ENCODE results near the gene XXYLT1.
"Not testable (repeated sequence)": the region's sequence is repeated elsewhere in the genome, so short reads cannot be mapped to it uniquely, and the experiment has no call there.

Gene XXYLT1

DNA sequence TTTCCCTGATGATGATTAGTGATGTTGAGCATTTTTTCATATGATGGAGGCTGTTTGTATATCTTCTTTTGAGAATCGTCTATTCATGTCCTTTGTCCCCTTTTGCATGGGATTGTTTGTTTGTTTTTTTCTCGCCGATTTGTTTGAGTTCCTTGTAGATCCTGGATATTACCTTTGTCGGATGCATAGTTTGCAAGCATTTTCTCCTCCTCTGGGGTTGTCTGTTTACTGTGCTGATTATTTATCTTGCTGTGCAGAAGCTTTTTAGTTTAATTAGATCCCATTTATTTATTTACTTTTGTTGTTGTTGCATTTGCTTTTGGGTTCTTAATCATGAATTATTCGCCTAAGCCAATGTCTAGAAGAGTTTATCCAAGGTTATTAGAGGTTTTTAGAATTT, 232.8 kb downstream of the XXYLT1 start:
- no peak for DNase-seq

DNA sequence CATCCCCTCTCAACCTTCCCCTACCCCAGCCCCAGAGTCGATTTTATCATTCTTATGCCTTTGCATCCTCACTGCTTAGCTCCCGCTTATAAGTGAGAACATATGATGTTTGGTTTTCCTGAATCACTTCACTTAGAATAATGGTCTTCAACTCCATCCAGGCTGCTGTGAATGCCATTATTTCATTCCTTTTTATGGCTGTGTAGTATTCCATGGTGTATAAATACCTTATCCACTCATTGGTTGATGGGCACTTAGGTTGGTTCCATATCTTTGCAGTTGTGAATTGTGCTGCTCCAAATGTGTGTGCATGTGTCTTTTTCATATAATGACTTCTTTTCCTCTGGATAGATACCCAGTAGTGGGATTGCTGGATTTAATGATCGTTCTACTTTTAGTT, 233.4 kb downstream of the XXYLT1 start:
- not testable (repeated sequence) for DNase-seq

DNA sequence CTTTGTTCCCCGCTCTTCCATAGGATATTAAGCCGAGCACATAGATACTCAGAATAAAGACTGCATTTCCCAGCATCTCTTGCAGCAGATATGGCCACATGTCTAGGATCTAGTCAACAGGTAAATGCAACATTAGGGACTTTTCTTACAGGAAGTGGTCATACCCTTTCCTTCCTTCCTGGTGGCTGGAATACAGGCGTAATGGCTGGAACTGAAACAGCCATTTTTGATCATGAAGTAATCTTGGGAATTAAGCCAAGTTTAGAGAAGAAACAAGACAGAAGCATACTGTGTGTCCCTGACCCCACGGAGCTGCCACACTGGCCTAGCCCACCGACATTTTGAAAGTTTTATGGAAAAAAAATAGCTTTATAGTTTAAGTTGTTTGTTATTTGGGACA, 234.0 kb downstream of the XXYLT1 start:
- DNase-seq = no peak

DNA sequence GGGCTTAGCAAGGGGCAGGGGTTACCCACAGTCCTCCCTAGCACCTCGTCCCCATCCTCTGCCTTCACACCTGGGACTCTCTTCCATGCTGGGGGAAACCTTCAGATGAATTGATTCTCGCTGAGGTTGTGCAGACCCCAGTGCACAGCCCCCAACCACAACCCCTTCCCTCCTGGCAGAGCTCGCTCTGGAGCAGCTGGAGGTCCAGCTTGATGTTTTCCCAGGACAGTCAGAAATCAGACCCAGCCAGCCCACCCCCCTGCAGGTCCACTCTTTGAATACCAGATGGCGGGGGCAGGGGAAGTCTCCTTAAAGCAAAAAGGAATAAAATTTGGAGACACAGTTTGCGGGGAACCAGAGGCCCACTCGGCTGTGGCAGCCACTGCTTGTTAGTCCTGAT, 234.4 kb downstream of the XXYLT1 start:
- DNase-seq = no peak

DNA sequence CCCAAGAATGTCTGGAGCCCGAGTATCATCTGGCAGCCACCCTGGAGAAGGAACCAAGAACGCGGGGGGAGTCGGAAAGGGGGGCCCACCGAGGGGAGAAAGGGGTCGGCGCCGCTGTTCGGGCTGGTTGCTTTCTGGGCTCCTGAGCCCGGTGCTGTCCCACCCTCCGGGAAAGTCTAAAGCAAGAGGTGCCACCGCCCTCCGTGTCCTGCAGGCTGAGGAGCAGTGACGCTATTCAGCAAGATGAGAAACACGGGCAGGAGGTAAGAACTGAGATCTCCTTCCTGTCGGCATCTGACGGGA, 234.8 kb downstream of the XXYLT1 start:
- no peak for DNase-seq

DNA sequence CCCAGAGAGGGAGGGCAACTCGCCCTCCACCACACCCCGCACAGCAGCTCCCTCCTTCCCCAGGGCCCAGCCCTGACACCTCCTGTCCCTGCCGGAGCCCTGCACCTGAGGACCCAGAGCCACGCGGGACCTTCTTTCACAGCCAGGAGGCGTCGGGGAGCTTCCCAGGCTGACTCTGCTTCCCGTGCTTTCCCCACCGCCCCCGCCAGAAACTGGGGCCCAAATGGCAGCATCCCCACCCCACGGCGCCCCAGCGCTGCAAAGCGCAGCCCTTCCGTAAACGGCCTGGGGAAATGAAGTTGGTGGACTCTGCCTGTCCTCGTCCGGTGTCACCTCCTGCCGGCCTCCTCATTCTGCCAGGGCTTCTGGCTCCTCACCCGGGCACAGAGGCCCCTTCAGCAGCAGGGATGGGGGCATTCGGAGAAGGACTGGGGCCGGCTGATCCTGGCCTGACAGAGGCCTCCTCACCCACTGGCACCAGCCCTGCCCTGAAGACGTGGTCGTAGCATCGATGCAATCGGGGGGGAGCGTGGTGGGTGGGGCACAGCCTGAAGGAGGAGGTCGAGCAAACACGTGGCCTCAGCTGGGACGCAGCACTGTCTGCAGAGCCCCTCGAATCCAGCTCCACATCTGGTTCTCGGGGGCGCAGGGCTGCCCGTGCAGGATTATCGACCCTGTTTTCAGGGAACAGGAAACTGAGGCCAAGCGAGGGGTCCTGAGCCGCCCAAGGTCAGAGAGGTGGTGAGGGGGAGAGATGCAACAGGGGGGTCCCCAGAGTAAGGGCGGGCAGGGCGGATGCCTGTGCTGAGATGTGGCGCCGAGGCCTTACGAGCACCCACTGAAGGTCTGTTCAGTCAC, 235.4 kb downstream of the XXYLT1 start:
- no peak for DNase-seq

DNA sequence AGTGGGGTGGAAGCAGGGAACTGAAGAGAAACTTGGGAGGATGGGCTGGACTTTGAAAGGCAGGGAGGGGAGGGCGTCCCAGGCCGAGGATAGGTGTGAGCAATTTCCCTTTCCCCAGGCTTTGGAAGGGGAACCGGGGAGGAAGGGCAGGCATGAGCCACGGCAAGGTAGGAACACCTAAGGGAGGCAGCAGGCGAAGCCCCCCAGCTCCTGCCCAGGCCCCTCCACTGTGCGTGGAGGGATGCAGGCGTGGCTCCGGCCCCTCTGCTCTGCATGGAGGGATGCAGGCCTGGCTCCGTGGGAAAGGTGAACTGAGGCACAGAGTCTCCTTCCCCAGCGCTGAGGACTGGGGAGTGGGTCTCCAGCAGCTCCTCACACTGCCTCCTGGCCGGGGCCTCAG, 236.4 kb downstream of the XXYLT1 start:
- DNase-seq = no peak

DNA sequence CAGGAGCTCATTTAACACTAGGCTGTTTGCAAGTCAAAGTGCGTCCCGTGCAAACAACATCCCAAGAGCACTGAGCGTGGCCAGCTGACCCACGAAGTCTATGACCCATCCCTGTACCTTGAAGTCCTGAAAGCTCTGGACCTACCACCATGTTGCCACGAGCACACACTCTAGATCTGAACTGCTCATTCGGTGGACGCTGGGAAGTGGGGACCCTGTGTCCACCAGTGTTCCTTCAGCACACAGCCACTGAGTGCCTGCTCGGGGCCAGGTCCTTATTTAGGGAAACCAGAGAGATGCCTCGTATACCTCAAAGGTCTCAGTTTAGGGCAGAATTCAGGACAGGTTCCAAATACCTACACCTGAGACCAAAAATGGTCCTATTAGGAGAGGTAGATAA, 236.9 kb downstream of the XXYLT1 start:
- no peak for DNase-seq

DNA sequence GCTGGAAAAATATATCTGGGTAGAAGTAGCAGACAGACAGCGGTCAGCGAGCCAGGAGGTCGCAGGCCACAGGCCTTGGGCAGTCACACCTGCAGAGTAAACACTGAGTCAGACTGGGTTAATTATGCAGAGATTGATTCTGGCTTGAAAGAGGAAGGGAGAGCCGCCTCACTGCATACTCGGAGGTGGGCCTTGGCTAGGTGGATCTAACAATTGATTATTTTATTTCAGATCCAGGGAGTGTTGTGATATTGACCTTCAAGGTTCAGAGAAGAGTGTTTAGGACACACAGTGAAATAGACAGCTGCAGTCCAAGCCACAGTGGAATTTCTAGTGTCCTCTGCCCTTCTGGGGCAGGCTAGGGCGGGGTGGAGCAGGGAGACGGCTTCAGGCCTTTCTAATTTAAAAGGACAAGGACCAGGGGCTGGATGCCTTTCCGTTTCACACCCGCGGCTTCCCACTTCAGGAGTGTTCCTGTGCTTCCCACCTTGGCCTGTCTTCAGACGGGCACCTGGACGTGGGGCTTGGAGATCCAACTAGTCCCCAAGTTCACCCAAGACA, 237.3 kb downstream of the XXYLT1 start:
- DNase-seq = no peak

DNA sequence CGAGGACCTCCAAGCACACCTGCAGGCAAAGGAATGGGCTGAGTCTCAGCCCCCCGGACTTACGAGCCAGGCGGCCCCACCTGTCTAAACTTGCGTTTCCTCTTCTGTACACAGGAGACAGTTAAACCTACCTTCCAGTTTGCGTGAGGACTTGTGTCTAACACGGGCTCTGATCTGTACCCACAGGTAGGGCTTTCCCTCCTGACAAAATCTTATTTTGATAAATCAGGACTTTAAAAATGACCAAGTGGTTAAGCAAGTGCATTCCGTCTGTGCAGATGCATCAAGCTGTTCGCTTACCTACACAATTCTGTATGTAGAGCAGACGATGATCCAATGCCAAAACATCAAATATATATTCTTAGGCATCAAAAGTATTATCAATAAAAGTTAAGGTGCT, 238.0 kb downstream of the XXYLT1 start:
- no peak for DNase-seq

DNA sequence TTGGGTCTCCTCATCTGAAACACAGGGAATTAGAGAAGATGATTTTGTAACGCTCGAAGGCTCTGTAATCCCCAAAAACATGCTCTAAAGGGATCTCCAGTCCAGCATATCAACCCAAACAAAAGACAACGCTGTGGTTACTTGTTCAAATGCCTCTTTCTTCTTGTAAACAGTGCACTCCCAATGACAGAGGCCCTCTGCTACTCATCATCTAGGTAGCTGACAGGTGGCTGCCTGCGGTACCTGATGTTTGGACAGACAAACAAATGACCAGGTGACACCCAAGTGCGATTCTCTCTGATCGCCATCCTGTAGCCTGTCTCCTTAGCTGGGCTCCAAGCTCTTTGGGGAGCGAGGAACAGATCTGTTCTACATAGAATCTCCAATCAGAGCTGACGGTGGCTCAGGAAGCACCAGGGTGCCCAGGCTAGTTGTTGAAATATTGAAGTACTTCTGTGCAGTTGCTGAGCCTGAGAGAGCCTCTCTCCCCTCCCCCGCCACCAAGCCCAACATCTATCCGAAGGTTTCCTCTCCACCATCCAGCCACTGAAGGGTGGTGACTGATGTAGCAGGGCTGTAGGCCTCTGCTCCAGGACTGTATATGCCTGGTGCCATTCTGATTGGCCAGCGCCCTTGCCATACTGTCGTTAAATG, 238.7 kb downstream of the XXYLT1 start:
- DNase-seq = no peak

DNA sequence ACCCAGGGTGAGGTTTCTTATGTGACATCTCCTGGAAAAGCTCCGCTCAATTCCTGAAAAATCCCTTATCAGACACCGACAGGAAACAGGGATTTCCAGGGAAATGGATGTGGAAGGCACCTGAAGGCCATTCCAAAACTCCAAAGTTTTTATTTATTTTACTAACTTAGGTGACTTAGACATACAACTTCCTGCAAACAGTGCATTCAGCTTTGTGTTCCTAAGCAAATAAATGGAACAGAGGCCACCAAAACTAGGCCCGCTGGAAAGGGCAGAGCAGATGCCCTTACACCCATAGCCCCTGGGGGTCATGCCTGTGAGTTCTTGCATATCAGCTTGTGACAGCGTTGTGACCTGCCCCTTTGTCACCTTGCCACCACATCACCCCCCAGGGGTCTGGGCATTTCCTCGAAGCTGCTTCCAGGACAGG, 239.4 kb downstream of the XXYLT1 start:
- DNase-seq = no peak

DNA sequence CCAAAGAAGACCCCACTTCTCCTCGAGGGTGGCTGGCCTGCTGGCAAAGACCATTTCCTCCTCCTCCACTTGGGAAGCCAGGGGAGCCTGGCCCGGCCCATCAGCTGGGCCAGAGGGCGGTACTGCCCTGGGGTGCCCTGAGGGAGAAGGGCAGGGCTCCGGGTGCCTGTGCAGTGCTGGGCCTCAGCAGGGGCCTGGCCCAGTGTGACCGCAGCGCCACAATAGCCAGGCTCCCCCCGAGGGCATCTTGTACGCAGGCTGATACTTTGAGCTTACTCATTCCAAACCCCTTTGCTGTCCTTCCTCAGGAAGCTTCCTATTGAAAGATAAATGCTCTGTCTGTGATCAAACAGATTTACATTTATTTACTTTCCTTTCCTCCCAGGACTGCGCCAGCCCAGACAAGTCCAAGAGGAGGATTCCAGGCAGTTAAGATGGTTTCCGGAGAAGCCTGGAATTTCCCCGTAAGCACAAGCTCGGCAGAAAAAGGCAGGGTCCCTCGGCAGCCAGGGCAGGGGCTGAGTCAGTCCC, 240.1 kb downstream of the XXYLT1 start:
- DNase-seq = no peak

DNA sequence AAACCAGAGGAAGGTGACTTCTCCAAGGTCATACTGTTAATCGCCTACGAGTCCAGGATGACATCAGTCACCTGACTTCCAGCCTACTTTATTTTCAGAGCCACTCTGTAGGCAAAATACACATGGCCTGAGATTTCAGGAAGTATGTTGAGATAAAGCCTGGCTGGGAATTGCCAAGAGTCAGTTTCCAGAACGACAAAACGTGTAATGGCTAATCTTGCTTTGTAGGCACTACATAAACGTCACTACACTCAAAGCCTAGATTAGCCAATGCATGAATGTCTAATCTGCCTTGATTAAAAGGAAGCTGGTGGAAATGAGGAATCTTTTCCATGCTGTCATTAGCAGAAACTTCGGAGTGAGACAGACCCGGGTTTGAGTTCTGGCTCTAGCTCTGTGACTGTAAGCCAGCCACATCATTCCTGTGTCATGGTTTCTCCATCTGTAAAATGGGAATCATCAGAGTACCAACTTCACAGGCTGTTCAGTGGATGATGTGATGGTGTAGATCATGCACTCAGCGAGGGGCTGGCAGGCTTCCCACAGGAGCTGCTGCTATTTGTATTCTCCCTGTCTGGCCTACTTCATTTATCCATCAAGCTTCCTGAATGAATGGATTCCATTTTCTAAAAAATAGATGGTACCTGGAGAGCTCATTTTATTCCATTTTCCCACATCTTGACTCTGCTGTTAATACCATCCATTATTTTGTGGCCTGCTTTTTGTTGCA, 241.9 kb downstream of the XXYLT1 start:
- DNase-seq = no peak

DNA sequence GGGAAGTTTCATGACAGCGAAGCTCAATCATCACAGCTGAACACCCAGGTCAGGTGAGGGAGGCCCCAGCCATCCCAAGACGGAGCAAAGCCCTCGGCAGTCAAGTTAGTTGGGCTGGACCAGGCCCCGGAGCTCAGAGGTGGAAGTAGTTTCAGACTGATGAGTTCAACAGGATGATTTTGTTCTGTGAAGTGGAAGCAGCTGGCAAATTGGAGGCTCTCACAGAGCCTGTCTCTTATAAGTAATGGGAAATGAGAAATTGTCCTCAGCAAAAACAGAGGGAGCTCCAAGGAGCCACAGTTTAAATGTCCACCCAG, 245.1 kb downstream of the XXYLT1 start:
- no peak for DNase-seq

DNA sequence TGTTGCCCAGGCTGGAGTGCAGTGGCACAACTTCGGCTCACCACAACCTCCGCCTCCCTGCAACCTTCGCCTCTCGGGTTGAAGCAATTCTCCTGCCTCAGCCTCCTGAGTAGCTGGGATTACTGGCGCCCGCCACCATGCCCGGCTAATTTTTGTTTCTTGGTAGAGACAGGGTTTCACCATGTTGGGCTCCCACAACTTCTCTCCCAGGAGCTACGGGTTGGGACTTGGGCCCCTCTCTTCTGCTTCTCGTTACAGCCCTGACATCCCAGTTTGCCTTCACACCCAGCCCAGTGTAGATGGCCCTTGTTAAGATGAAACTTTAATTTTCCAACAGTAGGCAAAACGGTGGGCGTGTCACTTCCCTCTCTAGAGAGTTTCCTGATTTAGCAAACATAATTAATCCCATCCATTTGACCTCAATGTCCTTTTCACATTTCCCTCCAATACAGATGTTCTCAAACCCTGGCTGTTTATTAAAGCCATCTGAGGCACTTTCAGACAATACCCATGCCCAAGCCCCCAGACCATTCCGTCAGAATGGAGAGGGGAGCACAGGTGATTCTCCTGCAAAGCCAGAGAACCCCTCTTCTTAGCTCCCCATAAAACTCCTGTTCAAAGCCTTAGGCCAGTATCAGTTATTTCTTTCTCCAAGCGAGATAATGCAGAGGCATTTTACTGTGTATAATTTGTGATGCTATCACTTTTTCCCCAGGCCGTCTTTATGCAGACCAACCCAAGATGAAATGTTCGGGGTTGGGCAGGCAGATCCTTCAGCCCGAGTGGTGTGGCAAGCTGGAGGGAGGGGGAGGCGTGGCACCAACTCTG, 245.7 kb downstream of the XXYLT1 start:
- DNase-seq = no peak

DNA sequence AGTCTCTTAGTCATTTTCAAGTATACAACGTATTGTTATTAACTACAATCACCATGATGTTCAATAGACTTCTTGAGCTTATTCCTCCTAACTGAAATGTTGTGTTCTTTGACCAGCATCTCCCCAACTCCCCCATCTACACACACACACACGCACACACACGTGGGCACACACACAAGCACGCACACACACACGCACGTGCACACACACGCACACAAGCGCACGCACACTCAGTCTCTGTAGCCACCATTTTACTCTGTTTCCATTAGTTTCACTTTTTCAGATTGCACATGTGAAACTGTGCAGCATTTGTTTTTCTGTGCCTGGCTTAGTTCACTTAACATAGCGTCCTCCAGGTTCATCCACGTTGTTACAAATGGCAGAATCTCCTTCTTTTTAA, 247.0 kb downstream of the XXYLT1 start:
- no peak for DNase-seq

DNA sequence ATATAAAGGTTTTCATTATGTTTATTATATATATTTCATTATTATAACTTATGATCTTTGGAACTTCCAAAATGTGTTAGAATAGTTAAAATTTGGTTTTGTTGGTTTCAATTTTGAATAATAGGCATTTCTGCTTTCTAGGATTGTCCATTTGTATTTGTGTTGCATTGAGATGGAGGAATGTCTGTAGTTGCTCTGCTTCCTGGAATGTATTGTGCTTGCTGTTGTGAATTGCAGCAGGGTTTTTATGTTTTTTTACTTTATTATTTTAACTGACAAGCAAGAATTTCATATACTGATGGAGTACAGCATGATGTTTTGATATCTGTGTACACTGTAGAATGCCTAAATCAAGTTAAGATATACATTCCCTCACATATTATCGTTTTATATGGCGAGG, 247.4 kb downstream of the XXYLT1 start:
- no peak for DNase-seq

DNA sequence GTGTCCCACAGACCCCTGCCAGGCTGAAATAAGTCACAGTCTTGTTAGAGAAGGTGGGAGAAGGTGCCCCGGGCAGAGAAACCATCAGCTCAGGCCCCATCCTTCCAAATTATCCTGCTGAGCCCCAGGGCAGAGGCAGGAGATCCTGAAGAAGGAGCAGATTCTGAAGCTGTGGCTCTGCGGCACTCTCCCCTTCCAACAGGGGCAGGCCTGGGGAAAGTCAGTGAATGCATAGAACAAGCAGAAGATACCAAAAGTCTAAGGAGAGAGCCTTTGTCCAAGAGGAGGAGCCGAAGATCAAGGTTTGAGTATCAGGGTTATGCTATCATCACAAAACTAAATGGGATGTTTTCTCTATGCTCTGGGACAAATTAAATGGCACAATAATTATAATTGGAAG, 249.3 kb downstream of the XXYLT1 start:
- no peak for DNase-seq

DNA sequence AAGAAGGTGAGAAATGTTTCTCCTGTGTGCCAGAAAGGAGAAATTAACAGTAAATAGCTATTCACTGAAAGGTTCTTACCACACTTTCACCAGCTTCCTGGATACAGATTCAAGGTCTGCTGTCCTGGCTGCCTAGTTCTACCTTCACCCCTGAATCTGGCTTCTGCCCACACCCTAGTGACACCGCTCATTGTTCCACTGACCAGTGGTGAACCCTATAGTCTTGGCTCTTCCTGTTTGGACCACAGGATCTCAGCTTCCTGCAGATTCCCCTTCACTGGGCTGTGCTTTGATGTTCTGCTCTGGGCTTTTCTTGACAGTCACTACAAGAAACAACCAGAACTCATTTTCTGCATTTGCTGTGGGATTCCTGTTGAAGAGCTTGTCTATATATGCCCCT, 250.0 kb downstream of the XXYLT1 start:
- no peak for DNase-seq

DNA sequence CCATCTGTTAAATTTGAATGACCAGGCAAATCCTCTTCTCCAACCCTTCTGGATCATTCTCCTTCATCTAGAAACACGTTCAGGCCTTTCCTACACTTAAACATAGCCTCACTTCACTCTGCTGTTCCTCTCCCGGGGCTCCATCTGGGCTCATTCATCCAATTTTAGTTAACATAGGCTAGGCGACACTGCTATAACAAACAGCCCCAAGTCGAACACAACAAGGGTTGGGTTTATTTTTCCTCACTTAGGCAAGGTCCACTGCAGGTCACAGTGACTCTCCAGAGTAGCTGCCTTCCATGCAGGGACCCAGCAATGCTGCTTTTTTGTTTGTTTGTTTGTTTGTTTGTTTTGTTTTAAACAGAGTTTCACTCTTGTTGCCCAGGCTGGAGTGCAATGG, 250.8 kb downstream of the XXYLT1 start:
- no peak for DNase-seq

DNA sequence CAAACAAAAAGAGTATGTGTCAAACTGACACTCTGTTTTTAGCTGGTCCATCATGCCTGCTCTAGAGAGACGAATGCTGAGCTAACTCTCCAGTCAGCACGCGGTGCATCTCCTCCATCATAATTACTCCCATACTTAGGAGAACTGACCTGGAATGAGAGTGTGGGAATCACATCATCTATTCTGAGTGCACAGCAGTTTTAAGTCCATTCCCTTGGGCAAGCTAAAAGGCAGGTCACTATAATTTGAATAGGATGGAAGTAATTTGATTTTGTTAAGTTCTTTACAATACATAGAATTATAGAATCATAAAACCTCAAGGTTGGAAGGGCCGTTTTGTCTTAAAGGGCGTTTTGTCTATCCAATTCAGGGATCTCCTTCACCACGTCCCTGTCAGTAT, 251.6 kb downstream of the XXYLT1 start:
- DNase-seq = no peak
